ENCODE data around the gene RCAN2. TPM values are rescaled to one million over a fixed set of nuclear protein-coding genes. Genes with fewer than 3 reads are reported as not detected.

Gene RCAN2
- total and polyA plus RNA-seq, 2 donors (not counting 3 experiments of a cell fraction or from before 2014, with no cell fraction given), result 0.07 to 0.33 TPM

- Histone ChIP-seq H3K36me3 (ENCODE audit: control insufficient read depth in 2 of 2, extremely low read depth in 1 of 2, insufficient read depth in 2 of 2, low read length in 2 of 2) (no peaks in the 10 kb centered on the region), H3K4me2 (ENCODE audit: insufficient read depth, low read length) (no peak overlapping the region), H2AFZ (ENCODE audit: low read depth, low read length) (no peak overlapping the region), H3K27me3 (ENCODE audit: control insufficient read depth in 2 of 2, insufficient read depth in 2 of 2, low read length in 2 of 2) (peaks cover 0 to 4% of the 10 kb centered on the region in 2 experiments), H3K79me2 (ENCODE audit: control insufficient read depth, insufficient read depth, low read length) (no peaks in the 10 kb centered on the region), H4K20me1 (replicated peaks; ENCODE audit: control insufficient read depth, extremely low read depth, insufficient read depth, low read length) (no peaks in the 10 kb centered on the region), H3K27ac (ENCODE audit: insufficient read depth, low read depth, low read length) (no peak overlapping the region), H3K9me1 (replicated peaks; ENCODE audit: control insufficient read depth, extremely low read depth, insufficient read depth, low read length) (no peaks in the 10 kb centered on the region), H3K9me3 (replicated peaks; ENCODE audit: control insufficient read depth, insufficient read depth, low read length) (no peaks in the 10 kb centered on the region), H3K4me1 (ENCODE audit: control insufficient read depth, extremely low read depth, insufficient read depth, low read length) (no peaks in the 10 kb centered on the region), H3K9ac (replicated peaks; ENCODE audit: extremely low read depth, insufficient read depth, low read length) (no peak overlapping the region), H3K4me3 (replicated peaks in 1 of 3; ENCODE audit: insufficient read depth in 1 of 3, low read depth in 1 of 3, low read length in 3 of 3) (no peak overlapping the region)
- DNase-seq (ENCODE audit: low read depth, low spot score), result no peak
- no peak for FAIRE-seq
- dilution Hi-C loops (cut with MboI; ENCODE audit: extremely low pct_ligation_motif_present, low sequenced_read_pairs) (no loop called here), intact Hi-C loops (cut with micrococcal nuclease) (no loop called here)
- ChIA-PET CTCF (no interaction called here), POLR2A (no interaction called here)
- TF ChIP-seq JUN (IDR thresholded peaks at IDR 0.05; ENCODE audit: borderline replicate concordance, insufficient read depth, insufficient read length, low read depth), result no peak
- no peak for TF ChIP-seq POLR2AphosphoS5 (IDR thresholded peaks at IDR 0.05; ENCODE audit: insufficient read depth, low read depth, low read length)
- no peak for TF ChIP-seq POLR2A (IDR thresholded peaks at IDR 0.05; ENCODE audit: low read depth, low read length)
- TF ChIP-seq EZH2 (IDR thresholded peaks at IDR 0.05; ENCODE audit: borderline replicate concordance, low read depth, low read length, severe bottlenecking), result no peak
- TF ChIP-seq GATA2 (IDR thresholded peaks at IDR 0.05; ENCODE audit: insufficient read depth, insufficient read length, low read depth, low read length), result no peak
- TF ChIP-seq FOS (IDR thresholded peaks at IDR 0.05; ENCODE audit: borderline replicate concordance, insufficient read depth, low read length), result no peak
- no peak for TF ChIP-seq MYC (IDR thresholded peaks at IDR 0.05; ENCODE audit: low read depth, low read length)
- TF ChIP-seq, protein P1, sequence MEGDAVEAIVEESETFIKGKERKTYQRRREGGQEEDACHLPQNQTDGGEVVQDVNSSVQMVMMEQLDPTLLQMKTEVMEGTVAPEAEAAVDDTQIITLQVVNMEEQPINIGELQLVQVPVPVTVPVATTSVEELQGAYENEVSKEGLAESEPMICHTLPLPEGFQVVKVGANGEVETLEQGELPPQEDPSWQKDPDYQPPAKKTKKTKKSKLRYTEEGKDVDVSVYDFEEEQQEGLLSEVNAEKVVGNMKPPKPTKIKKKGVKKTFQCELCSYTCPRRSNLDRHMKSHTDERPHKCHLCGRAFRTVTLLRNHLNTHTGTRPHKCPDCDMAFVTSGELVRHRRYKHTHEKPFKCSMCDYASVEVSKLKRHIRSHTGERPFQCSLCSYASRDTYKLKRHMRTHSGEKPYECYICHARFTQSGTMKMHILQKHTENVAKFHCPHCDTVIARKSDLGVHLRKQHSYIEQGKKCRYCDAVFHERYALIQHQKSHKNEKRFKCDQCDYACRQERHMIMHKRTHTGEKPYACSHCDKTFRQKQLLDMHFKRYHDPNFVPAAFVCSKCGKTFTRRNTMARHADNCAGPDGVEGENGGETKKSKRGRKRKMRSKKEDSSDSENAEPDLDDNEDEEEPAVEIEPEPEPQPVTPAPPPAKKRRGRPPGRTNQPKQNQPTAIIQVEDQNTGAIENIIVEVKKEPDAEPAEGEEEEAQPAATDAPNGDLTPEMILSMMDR (IDR thresholded peaks at IDR 0.05; ENCODE audit: extremely low read depth in 1 of 2, insufficient read depth in 1 of 2, low read depth in 1 of 2, low read length in 2 of 2), result no peak
- no peak for TF ChIP-seq MAX (IDR thresholded peaks at IDR 0.05; ENCODE audit: insufficient read depth, insufficient read length)
- no TSS peak for BruUV-seq (replicated peaks)
These were observed 38.0 kb downstream of the RCAN2 start for GRCh38 chr6:46453216-46453615.
